Stimulated activated CD8-positive, alpha-beta memory T cell treated with anti-CD3 and anti-CD28 coated beads, Interleukin-12 subunit alpha, Interleukin-12 subunit beta, amount 100 ng/mL, for 4 hours (primary cell): ENCODE measurements around the gene CRY2.

ENCODE experiments used
- DNase-seq: peaks from one replicate; pipeline ENCODE4 v3.0.0-alpha.2; 2020; ENCODE audit warnings: low read depth

Gene CRY2

DNA sequence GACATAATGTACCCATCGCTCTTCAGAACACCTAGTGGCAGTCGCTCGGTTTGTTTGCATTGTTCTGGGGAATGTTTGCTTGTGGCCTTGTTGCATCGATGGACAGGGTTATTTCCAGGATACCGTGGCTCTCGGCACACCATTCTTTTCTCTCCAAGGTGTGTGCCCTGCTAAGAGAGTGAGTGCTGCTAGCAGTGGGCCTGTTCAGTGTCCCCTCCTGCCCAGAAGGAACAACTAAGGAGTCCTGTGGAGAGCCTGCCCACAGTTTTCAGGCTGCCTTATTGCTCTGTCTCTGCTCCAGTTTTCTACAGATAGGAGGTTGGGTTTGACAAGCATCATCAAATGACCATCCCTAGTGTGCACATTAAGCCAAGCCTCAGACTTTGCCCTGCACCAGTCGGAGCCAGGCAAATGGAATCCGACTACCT is 1.4 kb downstream of the CRY2 start:
- no peak for DNase-seq

- no peak for DNase-seq
Measured at GRCh38 chr11:45850446-45850845, 3.2 kb downstream of the CRY2 start.

DNA sequence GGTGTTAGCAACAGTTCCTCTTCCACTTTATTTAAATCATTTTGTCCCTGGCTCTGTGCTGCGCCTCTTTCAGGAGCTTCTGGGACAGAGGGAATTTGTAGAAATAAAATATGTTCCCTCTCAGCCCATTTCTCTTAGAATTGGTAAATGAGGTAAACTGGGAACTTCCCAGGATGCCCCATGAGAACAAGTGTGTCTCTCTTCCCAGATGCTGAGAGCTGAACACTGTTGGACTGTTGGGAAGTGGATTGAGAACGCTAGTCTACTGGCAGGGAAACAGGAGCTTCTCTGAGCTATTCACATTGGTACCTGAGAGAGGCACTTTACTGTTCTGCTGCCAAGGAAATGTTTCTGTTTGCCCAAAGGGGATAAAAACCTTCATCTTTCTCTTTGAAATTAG is 4.0 kb downstream of the CRY2 start:
- no peak for DNase-seq

DNA sequence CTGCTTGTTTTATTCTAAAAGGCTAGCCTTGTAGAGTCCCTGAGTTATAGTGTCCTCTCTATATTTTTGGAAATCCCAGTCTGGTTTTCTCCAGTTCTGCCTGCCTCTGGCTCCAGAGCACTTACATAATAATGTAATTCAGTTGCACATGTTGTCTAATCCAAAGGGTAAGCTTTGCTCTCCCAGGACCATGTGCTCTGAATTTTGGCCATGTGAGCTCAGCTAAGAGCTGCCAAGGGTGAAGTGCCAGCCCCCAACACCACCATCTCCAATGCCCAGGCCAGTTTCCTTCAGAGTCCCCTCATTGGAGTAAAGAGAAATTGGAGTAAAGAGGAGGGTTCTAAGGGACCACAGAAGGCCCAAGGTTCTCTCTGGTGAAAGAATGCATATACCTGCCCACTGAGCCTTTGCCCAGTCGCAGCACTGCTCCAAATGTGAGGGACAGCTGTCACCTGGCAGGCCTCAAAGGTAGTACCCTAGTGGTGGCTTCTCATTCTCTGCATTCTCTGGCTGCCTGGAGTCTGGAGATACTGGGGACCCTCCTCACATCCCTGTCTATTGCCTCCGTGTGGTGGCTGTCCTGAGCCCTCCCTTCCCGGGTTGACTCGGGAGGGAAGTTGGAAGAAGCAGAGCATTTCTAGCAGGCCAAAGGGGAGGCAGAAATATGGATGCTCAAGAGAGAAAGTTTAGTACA is 4.9 kb downstream of the CRY2 start:
- no peak for DNase-seq

- no peak for DNase-seq
Measured at GRCh38 chr11:45852712-45853101, 5.4 kb downstream of the CRY2 start.

DNA sequence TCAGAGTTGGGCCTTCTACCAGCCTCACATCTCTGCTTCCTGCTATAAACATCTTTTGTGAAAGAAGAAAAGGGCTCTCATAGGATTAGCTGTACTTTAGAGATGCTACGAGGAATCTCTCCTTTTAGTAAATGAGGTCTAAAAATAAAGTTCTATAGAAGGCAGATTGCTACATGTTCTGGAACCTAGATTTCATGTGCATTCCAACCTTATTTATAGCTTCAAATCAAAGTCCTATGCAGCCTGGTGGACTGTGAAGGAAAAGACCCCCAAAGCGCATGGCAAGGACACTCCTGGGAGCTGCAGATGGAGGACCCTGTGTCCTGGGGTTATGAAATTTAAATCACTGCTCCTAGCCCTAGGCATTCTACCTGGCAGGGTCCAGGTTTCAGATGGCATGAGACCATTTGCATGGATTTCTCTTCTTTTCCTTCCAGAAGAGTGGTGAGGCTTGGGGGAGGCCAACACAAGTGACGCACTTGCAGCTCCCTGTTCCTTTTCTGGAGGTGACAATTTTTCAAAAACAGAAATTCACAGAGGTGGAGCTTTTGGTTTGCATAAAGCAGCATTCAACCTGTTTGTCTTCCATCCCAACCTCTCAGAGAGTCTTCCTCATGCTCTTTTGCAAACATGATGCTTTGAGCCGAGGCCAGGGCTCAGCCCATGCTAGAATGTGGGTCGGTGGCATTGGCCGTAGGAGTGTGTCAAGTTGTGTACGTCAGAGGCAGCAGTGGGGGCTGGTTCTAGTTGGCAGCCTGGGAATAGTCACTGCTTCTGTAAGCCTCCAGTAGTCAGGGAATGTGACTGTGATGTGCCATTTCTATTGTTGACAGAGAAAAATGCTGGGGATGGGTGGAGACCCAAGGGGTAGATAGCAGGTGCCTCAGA is 6.3 kb downstream of the CRY2 start:
- no peak for DNase-seq

GRCh38 chr11:45855308-45855707 is 8.0 kb downstream of the CRY2 start:
- no peak for DNase-seq

- DNase-seq, result no peak
Measured at GRCh38 chr11:45856044-45856468, 8.8 kb downstream of the CRY2 start.

DNA sequence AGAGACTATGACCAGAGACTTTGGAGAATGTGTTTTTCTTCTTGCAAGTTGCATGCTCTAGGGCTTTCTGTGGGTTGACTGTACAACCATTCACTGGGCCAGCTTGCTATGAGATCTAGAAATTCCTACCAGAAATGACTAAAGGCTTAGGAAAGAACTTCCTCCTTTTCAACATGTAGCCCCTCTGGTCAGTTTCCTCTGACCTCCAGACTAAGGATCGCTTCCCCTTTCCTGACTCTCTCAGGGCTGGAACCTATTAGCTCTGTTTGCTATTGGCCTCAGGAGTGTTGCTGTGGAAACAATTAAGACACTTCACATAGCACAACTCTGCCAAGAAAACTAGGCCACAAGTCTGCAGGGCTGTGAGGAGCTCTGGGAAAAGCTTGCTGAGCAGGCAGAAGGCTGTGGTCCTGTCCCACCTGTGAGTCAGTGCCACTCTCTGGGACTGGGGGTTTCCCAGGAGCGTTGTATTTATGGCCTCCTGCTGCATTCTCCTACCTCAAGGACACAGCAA is 10.7 kb downstream of the CRY2 start:
- no peak for DNase-seq

- DNase-seq, result no peak
Measured at GRCh38 chr11:45858751-45859398, 11.6 kb downstream of the CRY2 start.

DNA sequence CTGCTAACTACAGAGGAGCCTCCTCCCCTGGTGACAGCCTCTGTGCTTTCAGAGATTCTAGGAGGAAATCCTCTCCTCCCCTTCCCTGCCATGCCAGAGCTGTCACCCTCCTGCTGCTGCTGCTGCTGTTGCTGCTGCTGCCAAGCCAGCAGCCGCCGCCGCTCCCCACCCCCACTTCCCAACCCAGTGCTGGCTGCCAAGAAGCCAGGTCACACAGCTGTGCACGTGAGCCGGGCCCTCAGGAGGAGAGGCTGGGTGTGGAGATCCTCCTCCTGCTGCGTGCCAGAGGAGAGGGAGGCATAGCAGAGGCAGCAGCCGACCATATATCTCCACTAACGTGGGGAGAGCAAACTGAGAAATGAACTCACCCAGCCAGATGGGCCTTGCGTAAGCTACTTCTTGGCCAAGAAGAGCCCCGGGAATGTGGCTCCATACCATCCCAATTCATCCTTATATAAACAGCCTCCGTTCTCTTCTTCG is 12.4 kb downstream of the CRY2 start:
- no peak for DNase-seq

GRCh38 chr11:45860348-45860747 is 13.1 kb downstream of the CRY2 start:
- no peak for DNase-seq

DNA sequence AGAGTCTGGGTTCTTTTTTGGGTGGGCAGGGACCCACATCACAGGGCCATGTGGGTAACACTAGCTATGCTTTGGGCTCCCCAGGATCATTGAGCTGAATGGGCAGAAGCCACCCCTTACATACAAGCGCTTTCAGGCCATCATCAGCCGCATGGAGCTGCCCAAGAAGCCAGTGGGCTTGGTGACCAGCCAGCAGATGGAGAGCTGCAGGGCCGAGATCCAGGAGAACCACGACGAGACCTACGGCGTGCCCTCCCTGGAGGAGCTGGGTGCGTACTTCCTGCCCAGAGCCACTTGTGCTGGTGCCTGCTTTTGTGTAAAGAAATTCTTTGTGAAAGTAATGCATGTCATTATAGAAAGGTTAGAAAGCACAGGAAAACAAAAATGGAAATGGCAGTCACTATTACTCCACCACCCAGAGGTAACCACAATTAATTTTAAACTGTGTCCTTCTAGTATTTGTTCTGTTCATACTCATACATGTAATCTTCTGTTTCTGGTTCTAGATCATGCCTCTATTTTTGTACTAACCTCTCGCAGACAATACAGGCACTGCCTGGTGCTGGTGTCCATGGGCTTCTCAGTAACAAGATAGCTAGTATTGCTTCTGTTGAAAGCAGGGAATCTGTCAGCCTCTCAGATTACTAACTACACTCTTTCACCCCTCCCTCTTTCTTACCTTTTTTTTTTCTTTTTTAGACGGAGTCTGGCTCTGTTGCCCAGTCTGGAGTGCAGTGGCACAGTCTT is 13.7 kb downstream of the CRY2 start:
- DNase-seq, result no peak

DNA sequence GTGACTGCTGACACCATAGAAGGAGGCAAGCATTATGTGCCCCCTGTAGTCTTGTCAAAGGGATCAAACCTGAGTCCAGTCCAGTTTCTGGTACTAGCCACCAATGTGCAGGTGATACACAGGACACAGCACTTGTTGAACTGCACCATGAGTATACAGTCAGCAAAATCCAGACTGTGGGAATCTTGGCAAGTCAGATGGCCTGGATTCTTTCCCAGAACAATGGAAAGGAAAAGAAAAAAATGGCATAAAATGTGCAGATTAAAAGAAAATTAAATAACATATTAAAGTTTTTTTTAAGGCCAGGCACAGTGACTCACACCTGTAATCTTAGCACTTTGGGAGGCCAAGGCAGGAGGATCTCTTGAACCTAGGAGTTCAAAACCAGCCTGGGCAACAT is 16.8 kb downstream of the CRY2 start:
- DNase-seq, result no peak

DNA sequence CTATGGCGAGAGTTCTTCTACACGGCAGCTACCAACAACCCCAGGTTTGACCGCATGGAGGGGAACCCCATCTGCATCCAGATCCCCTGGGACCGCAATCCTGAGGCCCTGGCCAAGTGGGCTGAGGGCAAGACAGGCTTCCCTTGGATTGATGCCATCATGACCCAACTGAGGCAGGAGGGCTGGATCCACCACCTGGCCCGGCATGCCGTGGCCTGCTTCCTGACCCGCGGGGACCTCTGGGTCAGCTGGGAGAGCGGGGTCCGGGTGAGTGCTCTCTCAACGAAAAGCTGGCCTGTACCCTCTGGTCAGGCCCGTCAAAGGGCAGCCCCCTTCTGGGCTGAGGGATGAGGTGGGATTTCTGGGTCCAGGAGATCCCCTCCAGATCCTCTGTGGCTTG is 22.3 kb downstream of the CRY2 start:
- no peak for DNase-seq

- no peak for DNase-seq
Measured at GRCh38 chr11:45870706-45871105, 23.4 kb downstream of the CRY2 start.

DNA sequence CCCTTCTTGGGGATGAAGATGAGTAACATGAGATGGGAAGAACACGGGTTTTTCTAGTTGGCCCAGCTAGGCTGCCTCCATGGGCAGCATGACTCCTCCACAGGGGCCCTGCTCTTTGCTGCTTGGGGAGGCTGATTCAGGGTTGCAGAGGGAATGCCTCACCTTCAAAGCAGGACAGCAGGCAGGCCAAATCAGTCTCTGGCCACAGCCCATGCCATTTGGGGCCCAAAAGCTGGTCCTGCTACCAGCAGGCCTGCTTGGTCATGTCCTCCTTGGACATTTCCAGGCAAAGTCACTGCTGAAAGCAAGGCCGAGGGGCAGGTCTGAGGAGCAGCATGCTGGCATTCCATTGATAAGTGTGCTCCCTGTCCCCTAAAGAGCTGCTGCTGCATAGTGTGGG is 24.4 kb downstream of the CRY2 start:
- no peak for DNase-seq

GRCh38 chr11:45872651-45873356 is 25.5 kb downstream of the CRY2 start:
- DNase-seq, result no peak

GRCh38 chr11:45876401-45876800 is 29.1 kb downstream of the CRY2 start:
- no peak for DNase-seq

GRCh38 chr11:45877221-45877620 is 29.9 kb downstream of the CRY2 start:
- DNase-seq, result no peak

GRCh38 chr11:45877845-45878244 is 30.6 kb downstream of the CRY2 start:
- no peak for DNase-seq
